Measurements from ENCODE around the gene ITGB3. TPM values are rescaled to one million over a fixed set of nuclear protein-coding genes. Genes with fewer than 3 reads are reported as not detected.
A peak's percentile ranks its signal among the peaks of the same experiment; 100 is the strongest.

ITGB3 gene
- total and polyA plus RNA-seq, 9 of the 15 experiments (the other 6 are each of a cell fraction or from before 2014, with no cell fraction given) = 0.08 to 2.6 (median 0.62) TPM; not detected in 1

DNA sequence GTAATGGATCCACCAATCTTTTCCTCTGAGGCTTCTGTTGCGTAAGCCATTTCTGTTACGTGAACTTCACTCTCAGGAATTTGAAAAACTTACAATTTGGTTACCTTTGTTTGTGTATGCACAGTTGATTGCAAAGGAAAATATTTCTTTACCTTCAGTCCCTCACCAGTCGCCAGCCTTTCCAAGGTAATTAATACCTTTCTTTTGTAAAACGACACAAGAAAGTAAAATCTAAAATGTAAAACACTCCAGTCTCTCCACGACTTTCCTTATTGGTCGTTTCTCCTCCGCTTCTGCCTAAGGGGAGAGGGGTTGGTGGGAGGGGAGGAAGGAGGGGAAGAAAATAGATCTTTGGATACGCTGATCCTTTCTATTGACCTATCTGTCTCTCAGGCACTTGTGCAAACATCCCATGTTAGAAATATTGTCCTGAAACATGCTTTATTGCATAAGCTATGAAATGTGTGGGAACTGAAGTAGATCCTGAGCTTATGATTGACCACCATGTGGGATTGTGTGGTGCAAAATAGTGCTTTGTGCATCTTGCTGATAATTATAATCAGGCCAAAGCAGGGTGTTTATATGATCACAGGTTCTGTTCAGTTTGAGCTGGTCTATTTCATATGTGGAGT, 37.7 kb downstream of the ITGB3 start (continued):
- TF ChIP-seq SMAD2 (IDR thresholded peaks at IDR 0.05; ENCODE audit: low read depth, low read length) (no peak), ZNF134 (CRISPR knock-in tag; conservative IDR thresholded peaks at IDR 0.05) (no peak), POLR2AphosphoS2 (IDR thresholded peaks at IDR 0.05; ENCODE audit: low read length) (no peak), TEAD4 (IDR thresholded peaks at IDR 0.05; ENCODE audit: low read length) (peak; percentile 94), TEAD4 (CRISPR knock-in tag; IDR thresholded peaks at IDR 0.05; ENCODE audit: borderline replicate concordance) (no peak), FOXJ2 (tag; IDR thresholded peaks at IDR 0.05) (no peak), ATF3 (IDR thresholded peaks at IDR 0.05) (peak; percentile 37; the same call in 1 of the 2 replicates), ATF3 (CRISPR knock-in tag; conservative IDR thresholded peaks at IDR 0.05) (no peak), TRIM28 (IDR thresholded peaks at IDR 0.05) (no peak), ZNF561 (CRISPR knock-in tag; conservative IDR thresholded peaks at IDR 0.05) (no peak), FOXO4 (CRISPR knock-in tag; IDR thresholded peaks at IDR 0.05) (no peak), ZNF785 (CRISPR knock-in tag; IDR thresholded peaks at IDR 0.05) (no peak), DEAF1 (CRISPR knock-in tag; IDR thresholded peaks at IDR 0.05) (no peak), KDM5B (IDR thresholded peaks at IDR 0.05; ENCODE audit: insufficient replicate concordance, low read depth, low read length) (no peak), GATAD2B (IDR thresholded peaks at IDR 0.05; ENCODE audit: borderline replicate concordance) (no peak), SNRNP70 (optimal IDR thresholded peaks at IDR 0.05; ENCODE audit: low read depth, low read length) (no peak), ZNF146 (CRISPR knock-in tag; IDR thresholded peaks at IDR 0.05; ENCODE audit: unreplicated experiment) (no peak), ZNF347 (CRISPR knock-in tag; IDR thresholded peaks at IDR 0.05; ENCODE audit: low read depth) (no peak), ARID1B (IDR thresholded peaks at IDR 0.05) (peak; percentile 91), ZNF174 (CRISPR knock-in tag; IDR thresholded peaks at IDR 0.05) (no peak), GATA2 (CRISPR knock-in tag; IDR thresholded peaks at IDR 0.05) (peak; percentile 68), ZC3H11A (IDR thresholded peaks at IDR 0.05; ENCODE audit: low read depth, low read length) (no peak), E2F3 (CRISPR knock-in tag; IDR thresholded peaks at IDR 0.05) (no peak), HMGN3 (IDR thresholded peaks at IDR 0.05; ENCODE audit: borderline replicate concordance, extremely low read depth, insufficient read length, low read depth, low read length) (peak; percentile 46), SMARCB1 (IDR thresholded peaks at IDR 0.05; ENCODE audit: insufficient read length, low read depth) (no peak)
- TF ChIP-seq, protein P1, sequence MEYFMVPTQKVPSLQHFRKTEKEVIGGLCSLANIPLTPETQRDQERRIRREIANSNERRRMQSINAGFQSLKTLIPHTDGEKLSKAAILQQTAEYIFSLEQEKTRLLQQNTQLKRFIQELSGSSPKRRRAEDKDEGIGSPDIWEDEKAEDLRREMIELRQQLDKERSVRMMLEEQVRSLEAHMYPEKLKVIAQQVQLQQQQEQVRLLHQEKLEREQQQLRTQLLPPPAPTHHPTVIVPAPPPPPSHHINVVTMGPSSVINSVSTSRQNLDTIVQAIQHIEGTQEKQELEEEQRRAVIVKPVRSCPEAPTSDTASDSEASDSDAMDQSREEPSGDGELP (CRISPR knock-in tag; IDR thresholded peaks at IDR 0.05; ENCODE audit: borderline replicate concordance) = no peak
